AG04450 (cell line): ENCODE measurements around the gene GPR37. TPM values are rescaled to one million over a fixed set of nuclear protein-coding genes. Genes with fewer than 3 reads are reported as not detected.
A peak's percentile ranks its signal among the peaks of the same experiment; 100 is the strongest.

Source experiments
- CTCF ChIA-PET: fragments of 300-600, 350-600 bp; formaldehyde crosslinking; extraction: SDS; loops from one replicate; lab custom pipeline; 2022; ENCODE audit warnings: antibody characterized with exemption, inconsistent platforms; lab: Charles Lee
- POLR2A ChIA-PET: fragments of 350-600 bp; formaldehyde crosslinking; extraction: SDS; loops from one replicate; lab custom pipeline; 2021; ENCODE audit warnings: antibody characterized with exemption, inconsistent platforms; lab: Yijun Ruan, JAX
- DNase-seq: peaks from one replicate; pipeline ENCODE4 v3.0.0-alpha.2; 2011; ENCODE audit warnings: low read depth, low spot score
- H3K27ac ChIP-seq: one replicate; pipeline ENCODE4 v1.5.1; 2012; ENCODE audit warnings: low read depth, low read length, control low read depth
- H3K27me3 ChIP-seq: one replicate; pipeline ENCODE4 v1.6.0; 2012; ENCODE audit warnings: low read length; ENCODE audit not compliant: control insufficient read depth, insufficient read depth
- H3K4me3 ChIP-seq: 2 replicates; pipeline ENCODE4 v1.5.1; 2011; ENCODE audit warnings: mild to moderate bottlenecking, low read depth, low read length, control low read depth
- H3K9me3 ChIP-seq: 2 replicates; pipeline ENCODE4 v1.5.1; 2012; ENCODE audit warnings: low read length; ENCODE audit not compliant: control insufficient read depth, insufficient read depth
- polyA minus RNA-seq: library from RNA; depleted of rRNA, polyadenylated mRNA; stranded (reverse); fragments of >200 nt; gene quantifications from 2 replicates; pipeline ENCODE4 v1.2.3, GENCODE V29; 2011; rRNA and poly(A)+ RNA removed
- polyA plus RNA-seq: library from polyadenylated mRNA; depleted of rRNA; stranded (reverse); fragments of >200 nt; gene quantifications from 2 replicates; pipeline ENCODE4 v1.2.3, GENCODE V29; 2011; rRNA removed
- TF ChIP-seq, protein P1 (sequence below): IDR thresholded peaks from 2 replicates; pipeline ENCODE4 v1.5.1; 2011; ENCODE audit warnings: low read depth, low read length, control low read depth, inconsistent platforms

The GPR37 gene, protein sequence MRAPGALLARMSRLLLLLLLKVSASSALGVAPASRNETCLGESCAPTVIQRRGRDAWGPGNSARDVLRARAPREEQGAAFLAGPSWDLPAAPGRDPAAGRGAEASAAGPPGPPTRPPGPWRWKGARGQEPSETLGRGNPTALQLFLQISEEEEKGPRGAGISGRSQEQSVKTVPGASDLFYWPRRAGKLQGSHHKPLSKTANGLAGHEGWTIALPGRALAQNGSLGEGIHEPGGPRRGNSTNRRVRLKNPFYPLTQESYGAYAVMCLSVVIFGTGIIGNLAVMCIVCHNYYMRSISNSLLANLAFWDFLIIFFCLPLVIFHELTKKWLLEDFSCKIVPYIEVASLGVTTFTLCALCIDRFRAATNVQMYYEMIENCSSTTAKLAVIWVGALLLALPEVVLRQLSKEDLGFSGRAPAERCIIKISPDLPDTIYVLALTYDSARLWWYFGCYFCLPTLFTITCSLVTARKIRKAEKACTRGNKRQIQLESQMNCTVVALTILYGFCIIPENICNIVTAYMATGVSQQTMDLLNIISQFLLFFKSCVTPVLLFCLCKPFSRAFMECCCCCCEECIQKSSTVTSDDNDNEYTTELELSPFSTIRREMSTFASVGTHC
- polyA plus RNA-seq (5.5 and 11.2 TPM in 2 replicates), polyA minus RNA-seq (14.7 and 18.3 TPM in 2 replicates)

DNA sequence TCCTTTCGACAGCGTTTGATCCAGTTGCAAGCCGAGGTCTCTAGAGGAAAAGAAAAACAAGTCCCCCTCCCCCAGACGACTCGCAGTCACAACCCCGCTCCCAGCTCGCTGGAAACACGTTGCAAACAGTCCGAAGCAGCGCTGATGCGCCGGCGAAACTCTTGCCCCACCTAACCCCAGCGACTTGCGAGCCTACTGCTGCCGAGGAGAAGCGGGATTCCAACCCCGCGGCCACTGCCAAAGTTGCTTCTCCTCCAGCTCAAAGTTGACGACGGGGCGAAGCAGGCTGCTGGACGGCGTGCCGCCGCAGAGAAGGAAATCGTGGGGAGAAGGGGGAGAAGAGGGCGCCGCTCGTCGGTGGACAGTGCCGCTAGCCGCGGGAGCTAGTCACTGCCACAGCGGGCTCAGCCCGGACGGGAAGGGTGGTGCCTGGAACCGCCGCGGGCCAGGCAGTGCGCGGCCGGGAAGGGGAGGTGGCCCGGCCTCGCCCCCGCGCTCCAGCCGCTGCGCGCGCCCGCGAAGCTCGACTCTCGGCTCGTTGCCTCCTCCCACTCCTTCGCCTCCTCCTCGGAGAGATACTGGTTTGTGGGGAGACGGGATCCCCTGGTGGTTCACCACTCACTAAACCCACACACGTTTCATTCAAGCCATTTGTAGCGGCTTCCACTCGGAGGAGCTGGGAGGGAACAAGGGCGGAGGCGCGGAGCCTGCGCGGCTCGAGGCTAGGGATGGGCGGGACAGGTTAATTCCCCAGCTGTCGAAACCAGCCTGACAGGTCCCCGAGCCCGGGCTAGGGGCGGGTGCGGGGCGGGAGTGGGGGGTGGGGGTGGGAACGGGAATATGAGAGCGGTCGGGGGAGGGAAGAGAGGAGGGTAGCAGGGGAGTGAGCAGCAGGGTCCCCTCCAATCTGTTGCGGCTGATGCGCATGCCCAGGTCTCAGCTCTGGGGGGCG is at the start of gene GPR37:
Gene GPR37 (minus strand): TSS at position 392 of the 952 bp plus-strand sequence. CDS start 816 bp downstream, outside the sequence.
- ChIA-PET POLR2A (interaction anchor here (0.7 to 2.9 kb wide), 5 partner anchors 19 to 516 kb away, joined by 4 to 16 read pairs (median 4); no protein-coding TSS in a partner anchor), CTCF (interaction anchor here (0.6 to 6.3 kb wide), 53 partner anchors 9 to 618 kb away, joined by 3 to 81 read pairs (median 4); no protein-coding TSS in a partner anchor)
- Histone ChIP-seq H3K9me3 (peaks cover 7% of the 10 kb centered on the region), H3K27ac (peak within 1 kb of the TSS; percentile 82), H3K4me3 (peak within 1 kb of the TSS; percentile 90), H3K27me3 (no peaks in the 10 kb centered on the region)
- TF ChIP-seq, protein P1, sequence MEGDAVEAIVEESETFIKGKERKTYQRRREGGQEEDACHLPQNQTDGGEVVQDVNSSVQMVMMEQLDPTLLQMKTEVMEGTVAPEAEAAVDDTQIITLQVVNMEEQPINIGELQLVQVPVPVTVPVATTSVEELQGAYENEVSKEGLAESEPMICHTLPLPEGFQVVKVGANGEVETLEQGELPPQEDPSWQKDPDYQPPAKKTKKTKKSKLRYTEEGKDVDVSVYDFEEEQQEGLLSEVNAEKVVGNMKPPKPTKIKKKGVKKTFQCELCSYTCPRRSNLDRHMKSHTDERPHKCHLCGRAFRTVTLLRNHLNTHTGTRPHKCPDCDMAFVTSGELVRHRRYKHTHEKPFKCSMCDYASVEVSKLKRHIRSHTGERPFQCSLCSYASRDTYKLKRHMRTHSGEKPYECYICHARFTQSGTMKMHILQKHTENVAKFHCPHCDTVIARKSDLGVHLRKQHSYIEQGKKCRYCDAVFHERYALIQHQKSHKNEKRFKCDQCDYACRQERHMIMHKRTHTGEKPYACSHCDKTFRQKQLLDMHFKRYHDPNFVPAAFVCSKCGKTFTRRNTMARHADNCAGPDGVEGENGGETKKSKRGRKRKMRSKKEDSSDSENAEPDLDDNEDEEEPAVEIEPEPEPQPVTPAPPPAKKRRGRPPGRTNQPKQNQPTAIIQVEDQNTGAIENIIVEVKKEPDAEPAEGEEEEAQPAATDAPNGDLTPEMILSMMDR: peak; percentile 78
- peak; percentile 78 for DNase-seq

DNA sequence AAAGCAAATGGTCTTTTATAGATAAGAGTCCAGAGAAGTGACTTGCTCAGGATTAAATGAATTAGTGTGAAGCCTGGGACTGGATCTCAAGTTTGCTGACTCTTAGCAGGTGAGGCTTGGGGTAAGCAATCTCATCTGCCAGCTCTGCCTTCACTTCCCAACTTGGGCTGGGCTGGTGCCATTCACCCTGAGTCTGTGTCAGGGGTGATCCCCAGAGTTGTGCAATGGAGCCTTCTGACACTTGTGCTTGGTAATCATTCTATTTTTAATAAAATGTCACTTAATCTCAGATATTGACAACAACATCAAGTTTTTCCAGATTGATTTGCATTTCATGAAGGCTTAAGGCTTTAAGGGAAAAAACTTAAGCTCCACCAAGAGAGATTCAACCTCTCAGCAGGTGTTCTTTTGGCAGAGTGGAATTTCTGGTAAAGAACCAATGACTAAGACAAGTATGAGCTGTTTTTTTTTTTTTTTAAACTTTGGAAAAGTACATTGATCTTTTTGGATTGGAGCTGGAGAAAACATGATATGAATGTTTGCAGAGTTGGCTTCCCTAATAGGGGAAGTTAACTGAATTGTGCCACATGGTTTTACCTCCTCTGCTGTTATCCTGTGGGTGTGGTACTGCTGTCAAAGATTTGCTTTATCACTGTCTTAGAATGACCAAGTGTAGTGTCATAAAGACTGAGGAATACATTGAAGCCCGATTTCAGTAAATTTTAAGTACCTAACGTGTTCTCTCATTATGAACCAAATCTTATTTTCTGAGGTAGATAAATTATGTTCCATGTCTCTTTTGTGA is 48.6 kb upstream of the GPR37 start:
- POLR2A ChIA-PET: no interaction called here

DNA sequence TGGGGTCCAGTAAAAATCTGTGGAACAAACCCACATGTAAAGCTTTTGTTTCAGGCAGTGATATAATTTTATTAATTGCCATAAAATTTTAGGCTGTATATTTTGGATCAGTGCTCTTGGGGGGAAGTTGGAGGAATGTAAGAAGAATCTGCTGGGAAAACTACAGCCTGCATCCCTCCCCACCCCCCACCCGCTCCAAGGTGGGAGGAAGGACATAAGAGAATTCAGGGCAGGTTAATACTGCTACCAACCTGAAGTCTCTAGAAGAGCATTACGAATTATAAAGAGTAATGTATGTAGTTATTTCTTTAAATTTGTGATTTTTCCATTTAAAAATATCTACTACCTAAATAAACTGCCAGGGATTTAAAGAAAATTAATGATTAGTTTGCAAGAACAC is 47.2 kb upstream of the GPR37 start:
- POLR2A ChIA-PET: no interaction called here
- no peak overlapping the region for H3K27ac ChIP-seq
- TF ChIP-seq, protein P1: no peak

More for the DNA sequence above, 48.6 kb upstream of the GPR37 start:
- TF ChIP-seq, protein P1: no peak
- no peaks in the 10 kb centered on the region for H3K9me3 ChIP-seq
- H3K27ac ChIP-seq: no peak overlapping the region
- CTCF ChIA-PET: interaction anchor here (0.7 to 1.0 kb wide), 2 partner anchors 644 to 713 kb away, joined by 3 to 4 read pairs; no protein-coding TSS in a partner anchor
- H3K4me3 ChIP-seq: no peak overlapping the region
- no peaks in the 10 kb centered on the region for H3K27me3 ChIP-seq
- DNase-seq: no peak

DNA sequence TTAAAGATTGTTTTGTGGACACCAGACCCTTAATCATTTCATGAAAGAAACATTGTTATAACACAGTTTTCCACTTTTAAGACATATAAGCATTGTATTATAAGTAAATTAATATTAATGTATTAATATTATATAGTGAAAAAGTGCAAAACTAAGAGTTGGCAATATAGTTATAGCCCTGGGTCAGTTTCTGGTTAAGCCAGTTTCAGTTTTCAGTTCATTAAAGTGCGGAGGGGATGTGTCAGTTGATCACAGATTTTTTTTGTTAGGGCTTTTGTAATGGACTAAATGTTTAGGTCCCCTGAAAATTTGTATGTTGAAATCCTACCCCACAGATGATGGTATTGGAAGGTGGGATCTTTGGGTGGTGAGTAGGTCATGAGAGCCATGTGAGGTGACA is 45.7 kb upstream of the GPR37 start:
- POLR2A ChIA-PET: no interaction called here
- TF ChIP-seq, protein P1: no peak
- CTCF ChIA-PET: no interaction called here
- no peak for DNase-seq
- Histone ChIP-seq H3K27me3 (no peaks in the 10 kb centered on the region), H3K27ac (no peak overlapping the region), H3K9me3 (no peaks in the 10 kb centered on the region), H3K4me3 (no peak overlapping the region)

More for the DNA sequence above, 47.2 kb upstream of the GPR37 start:
- Histone ChIP-seq H3K27me3 (no peaks in the 10 kb centered on the region), H3K9me3 (no peaks in the 10 kb centered on the region), H3K4me3 (no peak overlapping the region)
- no peak for DNase-seq
- CTCF ChIA-PET: interaction anchor here (0.7 kb wide), 1 partner anchor 660 kb away, joined by 3 read pairs; no protein-coding TSS in a partner anchor
